RWPE1 (cell line): ENCODE results near the gene EXD1.
"Not testable (repeated sequence)": the region's sequence is repeated elsewhere in the genome, so short reads cannot be mapped to it uniquely, and the experiment has no call there.

Experiments
- CTCF ChIA-PET: fragments of 350-600 bp; sonication (Branson Sonifier 250); formaldehyde crosslinking; extraction: SDS; loops from one replicate; lab custom pipeline; 2021; lab: Yijun Ruan, JAX
- POLR2A ChIA-PET: fragments of 400-600 bp; formaldehyde crosslinking; extraction: SDS; loops from one replicate; lab custom pipeline; 2020; ENCODE audit warnings: antibody characterized with exemption; ENCODE audit not compliant: low non-redundant PET; lab: Yijun Ruan, JAX
- DNase-seq: peaks from one replicate; pipeline ENCODE4 v3.0.0; 2012; ENCODE audit warnings: low spot score
- H3K27ac ChIP-seq: fragments of 450-650 bp; 2 replicates; pipeline ENCODE4 v1.5.1; 2017
- CTCF ChIP-seq: fragments of 450-650 bp; conservative IDR thresholded peaks from 2 replicates; pipeline ENCODE4 v1.5.1; 2017; ENCODE audit warnings: low read depth, mild to moderate bottlenecking

Gene EXD1

DNA sequence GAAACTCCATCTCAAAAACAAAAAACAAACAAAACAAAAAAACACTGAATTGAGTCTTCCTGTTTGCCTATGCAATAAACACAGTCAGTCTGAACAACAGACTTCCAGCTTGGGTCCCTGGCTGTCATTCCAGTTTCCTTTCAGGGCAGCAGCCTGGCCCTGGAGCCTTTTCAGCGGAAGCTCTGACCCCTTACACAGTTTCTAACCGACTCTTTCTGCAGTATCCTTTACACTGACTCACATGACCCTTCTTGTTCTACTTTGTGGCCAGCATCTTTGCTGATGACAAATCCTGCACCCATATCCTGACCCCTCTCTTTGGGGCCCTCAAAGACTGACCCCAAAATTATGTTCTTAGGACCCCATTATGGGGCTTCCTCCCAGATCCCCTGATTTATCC, 76.1 kb downstream of the EXD1 start:
- DNase-seq, result no peak
- CTCF ChIA-PET, result no interaction called here

DNA sequence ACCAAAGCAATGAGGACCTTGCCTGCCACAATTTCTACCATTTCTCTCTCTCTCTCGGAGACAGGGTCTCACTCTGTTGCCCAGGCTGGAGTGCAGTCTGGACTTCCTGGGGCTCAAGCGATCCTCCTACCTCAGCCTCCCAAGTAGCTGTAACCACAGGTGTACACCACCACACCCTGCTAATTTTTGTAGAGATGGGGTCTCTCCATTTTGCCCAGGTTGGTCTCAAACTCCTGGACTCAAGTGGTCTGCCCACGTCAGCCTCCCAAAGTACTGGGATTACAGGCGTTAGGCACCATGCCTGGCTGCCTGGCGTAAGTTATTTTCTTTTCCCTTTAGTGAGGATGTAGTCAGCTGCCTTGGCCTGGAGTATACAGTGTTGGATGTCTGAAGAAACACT, 76.8 kb downstream of the EXD1 start:
- CTCF ChIA-PET, result no interaction called here
- no peak overlapping the region for H3K27ac ChIP-seq
- POLR2A ChIA-PET, result no interaction called here
- no peak for TF ChIP-seq CTCF
- DNase-seq, result no peak

More for the DNA sequence above, 76.1 kb downstream of the EXD1 start:
- POLR2A ChIA-PET, result no interaction called here
- H3K27ac ChIP-seq, result no peak overlapping the region
- TF ChIP-seq CTCF, result no peak

DNA sequence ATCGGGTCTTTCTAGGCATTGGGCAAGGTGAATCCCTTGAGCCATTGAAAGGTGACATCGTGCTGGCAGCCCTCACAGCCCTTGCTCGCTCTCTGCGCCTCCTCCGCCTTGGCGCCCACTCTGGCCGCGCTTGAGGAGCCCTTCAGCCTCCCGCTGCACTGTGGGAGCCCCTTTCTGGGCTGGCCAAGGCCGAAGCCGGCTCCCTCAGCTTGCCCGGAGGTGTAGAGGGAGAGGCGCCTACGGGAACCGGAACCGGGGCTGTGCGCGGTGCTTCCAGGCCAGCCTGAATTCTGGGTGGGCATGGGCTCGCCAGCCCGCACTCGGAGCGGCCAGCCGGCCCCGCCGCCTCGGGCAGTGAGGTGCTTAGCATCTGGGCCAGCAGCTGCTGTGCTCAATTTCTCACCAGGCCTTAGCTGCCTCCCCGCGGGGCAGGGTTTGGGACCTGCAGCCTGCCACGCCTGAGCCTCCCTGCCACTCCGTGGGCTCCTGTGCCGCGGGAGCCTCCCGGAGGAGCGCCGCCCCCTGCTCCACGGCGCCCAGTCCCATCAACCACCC, 79.0 kb downstream of the EXD1 start:
- CTCF ChIA-PET, result interaction anchor here (0.6 to 0.7 kb wide), 3 partner anchors 115 to 252 kb away, joined by 3 to 4 read pairs (median 3); no protein-coding TSS in a partner anchor
- POLR2A ChIA-PET, result no interaction called here
- no peak for TF ChIP-seq CTCF
- no peak overlapping the region for H3K27ac ChIP-seq
- no peak for DNase-seq

- CTCF ChIA-PET, result interaction anchor here (0.6 kb wide), 3 partner anchors 62 to 305 kb away, joined by 3 to 4 read pairs (median 3); no protein-coding TSS in a partner anchor
- no peak for TF ChIP-seq CTCF
- no peak for DNase-seq
- POLR2A ChIA-PET, result no interaction called here
- no peak overlapping the region for H3K27ac ChIP-seq
These were observed 80.3 kb downstream of the EXD1 start for GRCh38 chr15:41150279-41150678.

- POLR2A ChIA-PET, result no interaction called here
- no peak for DNase-seq
- CTCF ChIA-PET, result no interaction called here
- no peak overlapping the region for H3K27ac ChIP-seq
- TF ChIP-seq CTCF, result no peak
These were observed 82.5 kb downstream of the EXD1 start for GRCh38 chr15:41148065-41148464.

GRCh38 chr15:41139619-41140018, 90.9 kb downstream of the EXD1 start:
- ChIA-PET POLR2A (no interaction called here), CTCF (interaction anchor here (0.7 kb wide), 1 partner anchor 834 kb away, joined by 4 read pairs; no protein-coding TSS in a partner anchor)
- no peak overlapping the region for H3K27ac ChIP-seq
- DNase-seq, result no peak
- TF ChIP-seq CTCF, result no peak

DNA sequence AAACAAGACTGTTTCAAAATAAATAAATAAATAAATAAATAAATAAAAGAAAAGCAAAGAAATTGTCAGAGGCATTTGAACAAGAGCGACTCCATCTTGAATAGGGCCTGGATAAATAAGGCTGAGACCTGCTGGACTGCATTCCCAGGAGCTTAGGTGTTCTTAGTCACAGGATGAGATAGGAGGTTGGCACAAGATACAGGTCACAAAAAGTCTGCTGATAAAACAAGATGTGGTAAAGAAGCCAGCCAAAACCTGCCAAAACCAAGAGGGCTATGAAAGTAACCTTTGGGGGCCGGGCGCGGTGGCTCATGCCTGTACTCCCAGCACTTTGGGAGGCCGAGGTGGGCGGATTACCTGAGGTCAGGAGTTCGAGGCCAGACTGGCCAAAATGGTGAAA, 91.4 kb downstream of the EXD1 start:
- CTCF ChIA-PET, result interaction anchor here (0.7 kb wide), 1 partner anchor 834 kb away, joined by 4 read pairs; no protein-coding TSS in a partner anchor
- POLR2A ChIA-PET, H3K27ac ChIP-seq: not testable (repeated sequence)
- peak; percentile 23 for DNase-seq

DNA sequence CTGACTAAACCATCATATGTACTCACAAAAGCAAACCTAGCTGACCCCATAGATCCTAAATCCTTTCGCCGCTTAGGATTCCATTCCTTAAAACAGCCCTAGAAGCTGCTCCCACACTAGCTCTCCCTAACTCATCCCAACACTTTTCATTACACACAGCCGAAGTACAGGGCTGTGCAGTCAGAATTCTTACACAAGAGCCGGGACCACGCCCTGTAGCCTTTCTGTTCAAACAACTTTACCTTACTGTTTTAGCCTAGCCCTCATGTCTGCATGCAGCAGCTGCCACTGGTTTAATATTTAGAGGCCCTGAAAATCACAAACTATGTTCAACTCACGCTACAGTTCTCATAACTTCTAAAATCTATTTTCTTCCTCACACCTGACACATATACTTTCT, 95.0 kb downstream of the EXD1 start:
- CTCF ChIA-PET, DNase-seq, H3K27ac ChIP-seq, POLR2A ChIA-PET: not testable (repeated sequence)
